Large intestine (tissue), 3 donors: ENCODE results near the gene PAX3. TPM values are rescaled to one million over a fixed set of nuclear protein-coding genes. Genes with fewer than 3 reads are reported as not detected.

Experiments
- DNase-seq, 2 donors: peaks; one replicate each; pipeline versions ENCODE4 v3.0.0 to v3.0.0-alpha.2; 2013
- H3K27ac ChIP-seq: one replicate; pipeline ENCODE4 v1.5.1; 2013; ENCODE audit warnings: low read length
- H3K27me3 ChIP-seq: 2 replicates; pipeline ENCODE4 v1.6.1; 2013; ENCODE audit warnings: low read length; ENCODE audit not compliant: control insufficient read depth, insufficient read depth
- H3K36me3 ChIP-seq: 2 replicates; pipeline ENCODE4 v1.6.1; 2013; ENCODE audit warnings: low read length; ENCODE audit not compliant: control insufficient read depth, insufficient read depth
- H3K4me1 ChIP-seq: one replicate; pipeline ENCODE4 v1.6.1; 2013; ENCODE audit warnings: low read length; ENCODE audit not compliant: control insufficient read depth, insufficient read depth
- H3K4me3 ChIP-seq: one replicate; pipeline ENCODE4 v1.5.1; 2013; ENCODE audit warnings: low read length
- H3K9me3 ChIP-seq: one replicate; pipeline ENCODE4 v1.6.1; 2013; ENCODE audit warnings: mild to moderate bottlenecking, low read depth, low read length, moderate library complexity; ENCODE audit not compliant: control insufficient read depth
- WGBS: methylation state at CpG from one replicate; pipeline ENCODE4 v1.1.5; 2013; ENCODE audit warnings: low lambda C conversion rate; ENCODE audit not compliant: insufficient coverage; 5-methylcytosine and 5-hydroxymethylcytosine counted together
- polyA plus RNA-seq: library from polyadenylated mRNA; unstranded; fragments of 120-200 nt; gene quantifications from one replicate; pipeline ENCODE4 v1.2.1, GENCODE V29; 2013

The PAX3 gene
- polyA plus RNA-seq, 1 donor, result 0.03 TPM

DNA sequence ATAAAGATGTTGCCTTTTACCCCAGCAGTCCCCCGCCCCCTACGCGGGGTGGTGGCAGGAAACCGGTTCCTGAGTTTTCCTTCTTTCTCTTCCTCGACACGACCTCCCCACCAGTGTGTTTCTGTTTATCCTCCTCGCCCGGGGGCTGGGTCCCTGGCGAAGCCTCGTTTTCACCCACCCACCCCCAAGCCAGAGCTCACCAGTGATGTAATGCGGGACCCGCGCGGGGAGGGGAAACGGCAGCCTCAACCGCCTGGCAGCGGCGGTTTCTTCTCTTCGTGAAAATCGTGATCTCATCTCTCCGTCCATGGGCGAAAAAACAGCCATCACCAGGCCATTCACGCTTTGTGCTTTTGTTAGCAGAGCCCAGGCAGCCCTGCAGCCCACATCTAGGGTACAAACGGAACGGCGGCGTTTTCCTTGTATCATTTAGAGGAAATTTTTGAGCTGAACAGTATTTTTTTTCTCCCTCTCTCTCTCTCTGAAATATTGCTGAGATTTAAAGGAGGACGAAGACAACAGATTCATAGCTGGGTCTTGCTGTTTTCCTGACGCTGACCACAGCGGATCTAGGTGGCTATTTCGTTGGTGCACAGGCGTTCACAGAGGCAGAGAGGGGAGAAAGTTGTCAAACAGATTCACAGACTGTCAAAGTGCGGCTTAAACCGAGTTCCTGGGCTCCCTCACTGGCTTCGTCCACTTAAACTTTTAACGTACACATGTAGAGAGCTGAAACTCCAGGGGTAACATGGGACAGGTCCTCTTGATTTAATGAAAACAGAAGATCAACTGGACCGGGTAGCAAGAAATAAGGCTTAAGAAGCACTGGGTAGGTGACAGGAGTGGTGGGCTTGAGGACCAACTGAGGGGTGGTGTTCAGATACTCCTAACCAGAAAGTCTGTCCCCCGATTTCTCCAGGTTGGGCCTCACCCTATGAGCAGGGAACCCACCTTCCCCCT is 21.9 kb upstream of the PAX3 start:
- peak overlapping the region; percentile 40 for H3K4me3 ChIP-seq
- no peaks in the 10 kb centered on the region for H3K36me3 ChIP-seq
- peak overlapping the region; percentile 57 for H3K27ac ChIP-seq
- no CpG with 5 or more reads among the region's 38 CpGs for WGBS
- DNase-seq, result peak in 1 of 2 donors; percentile 50
- H3K27me3 ChIP-seq, result peaks cover 61% of the 10 kb centered on the region
- no peaks in the 10 kb centered on the region for H3K9me3 ChIP-seq
- H3K4me1 ChIP-seq, result peaks cover 8% of the 10 kb centered on the region

DNA sequence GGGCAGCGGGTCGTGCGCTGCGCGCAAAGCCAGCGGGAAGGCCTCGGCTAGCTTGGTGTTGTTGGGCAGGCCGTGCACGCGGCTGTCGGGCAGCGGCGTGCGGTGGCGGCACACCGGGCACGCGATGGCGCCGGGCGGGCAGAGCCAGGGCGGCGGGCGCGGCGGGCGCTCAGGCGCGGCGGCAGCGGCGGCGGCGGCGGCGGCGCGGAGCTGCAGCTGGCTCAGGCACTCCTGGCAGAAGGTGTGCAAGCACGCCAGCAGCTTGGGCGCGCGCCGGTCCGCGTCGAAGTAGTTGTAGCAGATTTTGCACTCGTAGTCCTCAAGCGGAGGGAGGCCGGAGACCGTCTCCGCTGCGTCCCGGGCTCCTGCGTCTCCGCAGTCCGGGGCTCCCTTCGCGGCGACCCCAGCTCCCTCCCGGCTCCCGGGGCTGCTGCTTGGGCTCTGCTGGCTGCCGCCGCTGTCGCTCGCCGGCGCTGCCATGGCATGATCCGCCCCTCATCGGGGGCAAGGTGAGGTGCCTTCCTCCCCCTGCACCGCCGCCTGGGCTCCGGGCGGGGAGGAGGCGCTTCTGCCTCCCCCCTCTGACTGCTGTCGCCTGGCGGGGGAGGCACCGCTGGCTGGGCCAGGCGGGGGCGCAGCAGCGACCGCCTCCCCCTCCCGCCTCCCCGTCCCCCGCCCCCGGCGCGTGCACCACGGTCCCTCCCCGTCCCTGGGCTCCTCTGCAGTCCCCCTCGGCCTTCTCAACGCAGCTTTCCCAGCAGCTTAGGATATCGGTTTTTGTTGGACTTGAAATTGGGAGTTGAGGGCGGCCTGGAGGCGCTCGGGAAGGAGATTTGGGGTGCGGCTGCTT is 21.0 kb upstream of the PAX3 start:
- Histone ChIP-seq H3K27ac (peak overlapping the region; percentile 57), H3K4me1 (peaks cover 8% of the 10 kb centered on the region), H3K36me3 (no peaks in the 10 kb centered on the region), H3K27me3 (peaks cover 62% of the 10 kb centered on the region), H3K4me3 (peak overlapping the region; percentile 40), H3K9me3 (no peaks in the 10 kb centered on the region)
- DNase-seq, result peak in 1 of 2 donors; percentile 43
- WGBS, result no CpG with 5 or more reads among the region's 96 CpGs

DNA sequence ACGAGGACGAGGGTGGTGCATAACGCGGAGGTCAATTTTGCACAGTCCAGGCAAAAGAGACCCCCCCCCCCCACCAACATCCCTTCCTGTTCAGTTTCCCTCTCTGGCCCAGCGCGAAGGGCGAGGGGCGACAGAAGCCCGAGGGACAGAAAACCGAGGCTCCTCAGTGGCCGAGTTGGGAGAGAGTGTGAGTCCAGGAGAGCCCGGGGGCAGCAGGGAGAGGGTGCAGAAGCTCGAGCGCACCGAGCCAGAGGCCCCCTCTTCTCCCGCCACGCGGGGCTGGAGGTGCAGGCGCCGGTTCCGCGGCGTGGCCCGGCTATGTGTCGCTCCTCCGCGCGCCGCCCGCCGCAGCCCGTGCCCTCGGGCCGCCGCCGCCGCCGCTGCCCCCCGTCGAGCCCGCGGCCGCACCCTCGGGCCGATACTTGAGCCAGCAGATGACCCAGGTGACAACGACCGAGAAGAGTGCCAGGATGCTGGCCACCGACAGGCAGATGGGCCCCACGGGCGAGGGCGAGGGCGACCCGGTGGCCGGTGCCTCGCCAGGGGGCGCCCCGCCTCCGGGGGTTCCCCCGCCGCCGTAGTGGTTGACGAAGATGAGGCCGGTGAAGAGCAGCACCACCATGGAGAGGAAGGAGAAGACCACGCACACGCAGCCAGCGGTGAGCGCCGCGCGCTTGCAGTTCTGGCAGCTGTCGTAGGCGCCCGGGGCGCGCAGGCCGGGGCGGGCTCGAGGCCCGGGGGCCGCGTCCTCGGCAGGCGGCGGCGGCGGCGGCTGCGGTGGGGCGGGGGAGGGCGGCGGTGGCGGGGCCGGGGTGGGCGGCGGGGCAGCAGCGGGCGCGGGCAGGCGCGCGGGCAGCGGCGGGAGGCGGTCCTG is 20.2 kb upstream of the PAX3 start:
- no peak overlapping the region for H3K27ac ChIP-seq
- peaks cover 62% of the 10 kb centered on the region for H3K27me3 ChIP-seq
- DNase-seq, result peak in 1 of 2 donors; percentile 42

DNA sequence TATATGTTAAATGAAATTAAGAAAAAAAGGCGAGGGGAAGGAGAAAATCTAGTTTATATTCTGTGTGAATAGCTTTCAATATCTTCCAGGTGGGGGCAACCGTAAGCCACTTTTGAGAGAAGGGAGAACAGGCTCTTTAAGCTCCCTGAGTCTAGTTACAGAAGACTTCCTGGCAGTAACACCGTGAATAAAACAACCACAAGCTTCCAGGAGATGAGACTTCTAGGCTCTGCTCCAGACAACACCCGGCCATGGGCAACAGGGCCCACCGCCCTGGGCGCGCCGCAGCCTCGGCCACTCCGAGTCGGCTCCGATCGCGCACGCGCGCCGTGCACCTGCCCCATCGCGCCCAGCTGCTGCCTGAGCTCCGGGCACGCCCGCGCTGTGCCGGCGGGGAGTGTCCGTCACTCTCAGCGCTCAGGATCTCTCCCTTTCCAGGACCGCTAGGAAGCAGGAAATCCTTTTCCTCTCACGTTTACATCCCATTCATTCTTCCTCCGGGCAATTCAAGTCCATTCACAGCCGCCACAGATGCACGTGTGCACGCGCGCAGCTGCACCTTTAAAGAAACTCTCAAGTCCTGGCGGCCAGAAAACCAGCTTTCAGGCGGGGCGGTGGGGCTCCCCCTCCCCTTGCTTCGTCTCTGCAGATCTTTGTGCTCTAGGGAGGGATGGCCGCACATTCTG is 19.4 kb upstream of the PAX3 start:
- DNase-seq, result peak; percentile 45 to 83
- Histone ChIP-seq H3K4me1 (peaks cover 8% of the 10 kb centered on the region), H3K4me3 (peak overlapping the region; percentile 40), H3K27ac (no peak overlapping the region), H3K27me3 (peaks cover 66% of the 10 kb centered on the region), H3K36me3 (no peaks in the 10 kb centered on the region), H3K9me3 (no peaks in the 10 kb centered on the region)
- WGBS, result 20% methylated on average over 1 of the region's 41 CpGs

More for the DNA sequence above, 20.2 kb upstream of the PAX3 start:
- WGBS, result no CpG with 5 or more reads among the region's 104 CpGs
- H3K9me3 ChIP-seq, result no peaks in the 10 kb centered on the region
- H3K4me1 ChIP-seq, result peaks cover 8% of the 10 kb centered on the region
- H3K36me3 ChIP-seq, result no peaks in the 10 kb centered on the region
- H3K4me3 ChIP-seq, result peak overlapping the region; percentile 40

DNA sequence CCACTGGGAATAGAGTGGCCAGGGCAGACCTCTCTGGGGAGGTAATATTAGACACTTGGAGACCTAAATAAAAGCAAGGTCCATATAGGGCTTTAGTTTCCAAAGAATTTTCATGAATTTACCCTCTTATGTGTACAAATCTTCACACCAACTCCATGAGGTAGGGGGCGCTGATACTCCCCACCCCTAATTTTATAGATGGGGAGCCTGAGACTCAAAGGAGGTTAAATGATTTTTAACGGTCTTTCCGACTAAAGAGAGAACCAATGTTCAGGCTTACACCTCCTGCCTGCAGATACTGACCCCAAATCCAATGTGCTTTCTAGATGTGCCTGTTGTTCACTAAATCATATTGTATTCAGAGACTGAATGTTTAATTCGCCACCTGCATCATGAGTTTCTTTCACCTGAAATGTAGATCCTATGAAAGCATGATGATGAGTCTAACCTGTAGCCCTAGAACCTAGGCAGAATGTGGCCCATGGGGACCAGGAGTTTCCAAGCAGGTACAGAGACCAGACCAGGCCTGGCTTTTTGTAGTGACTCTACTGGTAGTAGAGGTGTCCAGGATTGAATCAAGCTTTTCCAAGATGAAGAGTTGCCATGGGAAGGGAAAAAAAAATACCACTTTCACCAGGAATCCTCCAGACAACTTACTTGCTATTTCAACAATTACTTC is 16.8 kb upstream of the PAX3 start:
- no peak for DNase-seq
- peaks cover 72% of the 10 kb centered on the region for H3K27me3 ChIP-seq
- H3K9me3 ChIP-seq, result peaks cover 4% of the 10 kb centered on the region
- H3K36me3 ChIP-seq, result no peaks in the 10 kb centered on the region
- no peak overlapping the region for H3K27ac ChIP-seq
- peaks cover 5% of the 10 kb centered on the region for H3K4me1 ChIP-seq
- no CpG with 5 or more reads among the region's 4 CpGs for WGBS
- H3K4me3 ChIP-seq, result no peak overlapping the region

DNA sequence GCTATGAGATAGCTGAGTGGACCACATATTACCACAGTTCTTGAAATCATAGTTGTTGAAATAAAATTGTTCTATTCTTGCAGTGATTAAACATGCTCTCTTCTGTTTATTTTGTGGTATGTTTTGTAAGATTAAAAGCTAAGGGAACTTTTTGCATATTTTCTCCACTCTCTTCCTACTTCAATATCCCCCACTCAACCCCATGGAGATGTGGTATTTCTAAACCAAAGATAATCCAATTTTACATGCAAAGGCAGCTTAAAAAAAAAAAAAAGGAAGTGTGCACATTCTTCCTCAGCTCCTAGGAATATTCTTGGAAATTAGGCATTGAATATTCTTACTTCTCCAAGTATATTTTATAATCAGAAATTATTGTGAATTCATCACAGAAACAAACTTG is 15.0 kb upstream of the PAX3 start:
- no peak overlapping the region for H3K4me3 ChIP-seq
- DNase-seq, result no peak
- peaks cover 4% of the 10 kb centered on the region for H3K9me3 ChIP-seq
- no peak overlapping the region for H3K27ac ChIP-seq
- H3K4me1 ChIP-seq, result no peaks in the 10 kb centered on the region
- no peaks in the 10 kb centered on the region for H3K36me3 ChIP-seq
- peaks cover 81% of the 10 kb centered on the region for H3K27me3 ChIP-seq

DNA sequence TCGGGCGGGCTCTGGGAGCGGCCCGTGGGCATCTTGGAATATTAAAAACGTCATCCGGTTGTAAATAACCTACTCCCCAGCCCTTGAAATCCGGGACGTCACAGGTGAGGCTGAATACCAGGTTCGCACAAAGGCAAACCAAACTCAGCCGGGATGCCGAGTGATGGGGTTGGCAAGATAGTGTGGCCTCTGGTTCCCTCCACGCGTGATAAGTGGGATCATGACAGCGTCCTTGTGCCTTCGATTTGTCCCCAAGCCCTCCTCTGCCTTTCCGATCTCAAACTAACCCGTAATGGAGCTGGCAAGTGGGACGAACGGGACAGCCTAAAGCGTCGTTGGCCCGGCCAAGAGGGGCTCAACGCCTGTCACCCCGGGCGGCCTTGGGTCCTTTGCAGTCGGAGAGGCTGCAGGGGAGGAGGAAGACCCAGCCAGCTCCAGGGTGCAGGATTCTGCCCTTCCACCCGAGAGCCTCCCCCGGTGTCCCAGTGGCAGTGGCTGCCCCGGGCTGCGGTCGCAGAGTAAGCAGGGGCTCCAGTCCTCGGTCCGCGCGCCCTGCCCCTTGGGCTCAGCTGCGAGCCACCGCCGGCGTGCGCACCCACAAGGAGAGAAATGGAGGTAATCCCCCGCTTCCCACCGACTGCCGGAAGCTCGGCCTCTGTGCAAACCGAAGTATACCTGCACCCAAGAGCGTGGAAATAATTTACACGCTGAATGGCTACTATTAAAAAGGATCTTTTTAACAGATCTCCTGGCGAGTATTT is 13.4 kb upstream of the PAX3 start:
- H3K4me1 ChIP-seq, result no peaks in the 10 kb centered on the region
- H3K9me3 ChIP-seq, result peaks cover 4% of the 10 kb centered on the region
- H3K27me3 ChIP-seq, result peaks cover 92% of the 10 kb centered on the region
- H3K4me3 ChIP-seq, result no peak overlapping the region
- no peak overlapping the region for H3K27ac ChIP-seq
- no peak for DNase-seq
- WGBS, result no CpG with 5 or more reads among the region's 48 CpGs
- no peaks in the 10 kb centered on the region for H3K36me3 ChIP-seq

DNA sequence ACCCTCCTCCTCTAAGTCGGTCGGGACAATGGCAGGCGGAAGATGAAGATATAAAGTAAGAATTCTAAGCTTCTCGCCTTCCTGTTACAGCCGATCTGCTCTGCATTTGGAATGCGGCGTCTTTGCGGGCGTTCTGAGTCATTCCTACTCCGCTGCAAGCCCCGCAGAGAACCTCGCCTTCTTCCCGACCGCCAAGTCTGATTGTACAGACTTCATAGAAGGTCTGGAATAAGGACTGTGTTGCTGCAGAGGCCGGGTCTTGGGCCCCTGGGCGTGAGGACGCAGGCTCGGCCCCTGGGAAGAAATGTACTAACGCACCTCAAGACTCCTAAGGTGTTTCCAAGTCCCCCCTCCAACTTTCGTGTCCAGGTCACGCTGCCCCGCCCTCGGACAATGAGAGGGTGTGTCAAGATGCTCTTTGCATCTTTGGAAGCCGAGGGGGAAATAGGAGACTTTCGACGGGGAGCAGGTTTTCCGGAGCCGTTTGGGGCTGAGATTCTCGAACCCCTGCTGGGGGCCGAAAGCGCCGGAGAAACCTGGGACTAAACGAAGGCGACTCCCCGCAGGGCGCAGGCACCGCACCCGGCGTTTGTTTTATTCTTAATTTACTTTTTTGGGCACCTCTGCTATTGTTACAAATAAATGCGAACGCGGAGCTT is 12.7 kb upstream of the PAX3 start:
- H3K27me3 ChIP-seq, result peaks cover 95% of the 10 kb centered on the region
- no peaks in the 10 kb centered on the region for H3K4me1 ChIP-seq
- no peak overlapping the region for H3K4me3 ChIP-seq
- WGBS, result no CpG with 5 or more reads among the region's 42 CpGs
- H3K36me3 ChIP-seq, result no peaks in the 10 kb centered on the region
- H3K27ac ChIP-seq, result no peak overlapping the region
- no peak for DNase-seq
- H3K9me3 ChIP-seq, result peaks cover 4% of the 10 kb centered on the region
